SK-N-SH treated with all-trans-retinoic acid at 6 μM for 48 hours (cell line): ENCODE results near the gene C16orf96.

Experiments
- ATAC-seq: fragments of 200-7000 bp; cut with Tn5 transposase; 3 replicates; pipeline ENCODE4 v1.9.1; 2020; ENCODE audit warnings: mild to moderate bottlenecking, moderate library complexity
- ARNTL ChIP-seq: fragments of 450-650 bp; formaldehyde crosslinking; IDR thresholded peaks from 2 replicates; pipeline ENCODE4 v1.5.0; 2020; ENCODE audit warnings: low read depth, mild to moderate bottlenecking, moderate library complexity, borderline replicate concordance
- BACH2 ChIP-seq: fragments of 250-450 bp; sonication (Bioruptor Pico); IDR thresholded peaks from 2 replicates; pipeline ENCODE4 v1.9.0; 2021; ENCODE audit warnings: mild to moderate bottlenecking, borderline replicate concordance
- CREB5 ChIP-seq: fragments of 250-450 bp; sonication (Bioruptor Pico); IDR thresholded peaks from 2 replicates; pipeline ENCODE4 v1.5.1; 2020; ENCODE audit warnings: low read depth, mild to moderate bottlenecking, moderate library complexity
- CSDC2 ChIP-seq: fragments of 250-450 bp; sonication (Bioruptor Pico); IDR thresholded peaks from 2 replicates; pipeline ENCODE4 v1.5.0; 2020; ENCODE audit warnings: mild to moderate bottlenecking, moderate library complexity
- CSRNP3 ChIP-seq: fragments of 250-450 bp; sonication (Bioruptor Pico); IDR thresholded peaks from 2 replicates; pipeline ENCODE4 v1.5.1; 2021; ENCODE audit warnings: mild to moderate bottlenecking, moderate library complexity
- ESRRG ChIP-seq: fragments of 250-450 bp; sonication (Bioruptor Pico); IDR thresholded peaks from 2 replicates; pipeline ENCODE4 v1.6.1; 2021; ENCODE audit warnings: mild to moderate bottlenecking
- GLIS3 ChIP-seq: fragments of 250-450 bp; sonication (Bioruptor Pico); IDR thresholded peaks from 2 replicates; pipeline ENCODE4 v1.5.0; 2020; ENCODE audit warnings: mild to moderate bottlenecking, moderate library complexity
- ISL1 ChIP-seq: fragments of 250-450 bp; sonication (Bioruptor Pico); IDR thresholded peaks from 2 replicates; pipeline ENCODE4 v2.1.2; 2022; ENCODE audit warnings: mild to moderate bottlenecking, moderate library complexity
- OSR1 ChIP-seq: fragments of 250-450 bp; sonication (Bioruptor Pico); IDR thresholded peaks from 2 replicates; pipeline ENCODE4 v1.8.0; 2022; ENCODE audit warnings: moderate library complexity, mild to moderate bottlenecking, inconsistent platforms
- PATZ1 ChIP-seq: fragments of 250-450 bp; sonication (Bioruptor Pico); IDR thresholded peaks from 2 replicates; pipeline ENCODE4 v1.8.0; 2020; ENCODE audit warnings: mild to moderate bottlenecking, moderate library complexity, borderline replicate concordance
- PPARA ChIP-seq: fragments of 250-450 bp; sonication (Bioruptor Pico); IDR thresholded peaks from 2 replicates; pipeline ENCODE4 v1.5.0; 2020; ENCODE audit warnings: mild to moderate bottlenecking, borderline replicate concordance
- SNAI2 ChIP-seq: fragments of 250-450 bp; sonication (Bioruptor Pico); IDR thresholded peaks from 2 replicates; pipeline ENCODE4 v1.5.0; 2020; ENCODE audit warnings: mild to moderate bottlenecking, moderate library complexity
- TCF4 ChIP-seq: fragments of 250-450 bp; sonication (Bioruptor Pico); IDR thresholded peaks from 2 replicates; pipeline ENCODE4 v1.8.0; 2021; ENCODE audit warnings: mild to moderate bottlenecking, moderate library complexity, borderline replicate concordance
- TOX ChIP-seq: fragments of 250-450 bp; sonication (Bioruptor Pico); IDR thresholded peaks from 2 replicates; pipeline ENCODE4 v1.8.0; 2021; ENCODE audit warnings: mild to moderate bottlenecking, moderate library complexity, borderline replicate concordance
- TSHZ2 ChIP-seq: fragments of 250-450 bp; sonication (Bioruptor Pico); IDR thresholded peaks from 2 replicates; pipeline ENCODE4 v1.5.0; 2020; ENCODE audit warnings: mild to moderate bottlenecking, moderate library complexity
- ZC3H10 ChIP-seq: fragments of 250-450 bp; sonication (Bioruptor Pico); IDR thresholded peaks from 2 replicates; pipeline ENCODE4 v1.5.1; 2021; ENCODE audit warnings: mild to moderate bottlenecking, moderate library complexity
- ZFP3 ChIP-seq: fragments of 250-450 bp; sonication (Bioruptor Pico); IDR thresholded peaks from 2 replicates; pipeline ENCODE4 v1.5.0; 2020; ENCODE audit warnings: mild to moderate bottlenecking, moderate library complexity
- ZFP30 ChIP-seq: fragments of 450-650 bp; formaldehyde crosslinking; IDR thresholded peaks from 2 replicates; pipeline ENCODE4 v1.5.0; 2022; ENCODE audit warnings: mild to moderate bottlenecking, moderate library complexity
- ZNF70 ChIP-seq: fragments of 450-650 bp; formaldehyde crosslinking; IDR thresholded peaks from 2 replicates; pipeline ENCODE4 v1.5.0; 2020; ENCODE audit warnings: mild to moderate bottlenecking, moderate library complexity
- ZNF8 ChIP-seq: fragments of 450-650 bp; formaldehyde crosslinking; IDR thresholded peaks from 2 replicates; pipeline ENCODE4 v1.5.0; 2020; ENCODE audit warnings: mild to moderate bottlenecking, moderate library complexity
- TF ChIP-seq, protein P1 (sequence below): fragments of 250-450 bp; sonication (Bioruptor Pico); IDR thresholded peaks from 2 replicates; pipeline ENCODE4 v1.8.0; 2021; ENCODE audit warnings: low read depth, mild to moderate bottlenecking, moderate library complexity, borderline replicate concordance

The C16orf96 gene

GRCh38 chr16:4564661-4565267 lies 8.6 kb downstream of the C16orf96 start:
- TF ChIP-seq OSR1 (CRISPR knock-in tag) (no peak), ZFP3 (CRISPR knock-in tag) (no peak), TCF4 (no peak), ZC3H10 (no peak), ARNTL (CRISPR knock-in tag) (no peak), GLIS3 (CRISPR knock-in tag) (no peak), ZNF8 (CRISPR knock-in tag) (no peak), ESRRG (CRISPR knock-in tag) (no peak)
- TF ChIP-seq, all 23 proteins: peak for 0

GRCh38 chr16:4566144-4566543 lies 10.0 kb downstream of the C16orf96 start:
- ATAC-seq: no peak
- TF ChIP-seq SNAI2 (CRISPR knock-in tag) (no peak), PATZ1 (CRISPR knock-in tag) (no peak), OSR1 (CRISPR knock-in tag) (no peak), ZFP3 (CRISPR knock-in tag) (no peak), BACH2 (CRISPR knock-in tag) (no peak), TSHZ2 (CRISPR knock-in tag) (no peak), CSDC2 (no peak), ZFP30 (no peak), ISL1 (no peak), ARNTL (CRISPR knock-in tag) (no peak), TCF4 (no peak), TOX (CRISPR knock-in tag) (no peak), ZNF8 (CRISPR knock-in tag) (no peak), ZNF70 (CRISPR knock-in tag) (no peak), PPARA (no peak), ZC3H10 (no peak), CREB5 (CRISPR knock-in tag) (no peak)
- TF ChIP-seq, protein P1, sequence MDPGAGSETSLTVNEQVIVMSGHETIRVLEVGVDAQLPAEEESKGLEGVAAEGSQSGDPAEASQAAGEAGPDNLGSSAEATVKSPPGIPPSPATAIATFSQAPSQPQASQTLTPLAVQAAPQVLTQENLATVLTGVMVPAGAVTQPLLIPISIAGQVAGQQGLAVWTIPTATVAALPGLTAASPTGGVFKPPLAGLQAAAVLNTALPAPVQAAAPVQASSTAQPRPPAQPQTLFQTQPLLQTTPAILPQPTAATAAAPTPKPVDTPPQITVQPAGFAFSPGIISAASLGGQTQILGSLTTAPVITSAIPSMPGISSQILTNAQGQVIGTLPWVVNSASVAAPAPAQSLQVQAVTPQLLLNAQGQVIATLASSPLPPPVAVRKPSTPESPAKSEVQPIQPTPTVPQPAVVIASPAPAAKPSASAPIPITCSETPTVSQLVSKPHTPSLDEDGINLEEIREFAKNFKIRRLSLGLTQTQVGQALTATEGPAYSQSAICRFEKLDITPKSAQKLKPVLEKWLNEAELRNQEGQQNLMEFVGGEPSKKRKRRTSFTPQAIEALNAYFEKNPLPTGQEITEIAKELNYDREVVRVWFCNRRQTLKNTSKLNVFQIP: no peak
- TF ChIP-seq, all 23 proteins: peak for 0

More at GRCh38 chr16:4564661-4565267, 8.6 kb downstream of the C16orf96 start:
- no peak for ATAC-seq

- no peak for ATAC-seq
- no peak for TF ChIP-seq ZFP30
- no peak for TF ChIP-seq SNAI2 (CRISPR knock-in tag)
- no peak for TF ChIP-seq ZNF8 (CRISPR knock-in tag)
- TF ChIP-seq ARNTL (CRISPR knock-in tag): no peak
- no peak for TF ChIP-seq OSR1 (CRISPR knock-in tag)
- TF ChIP-seq TSHZ2 (CRISPR knock-in tag): no peak
- TF ChIP-seq CSRNP3 (CRISPR knock-in tag): no peak
Observed at GRCh38 chr16:4570086-4570485, 13.9 kb downstream of the C16orf96 start.
